HepG2 (cell line): ENCODE data around the gene PPP1R16B. TPM values are rescaled to one million over a fixed set of nuclear protein-coding genes. Genes with fewer than 3 reads are reported as not detected.

Source experiments
- ATAC-seq: fragments of 200-7000 bp; cut with Tn5 transposase; 3 replicates; pipeline ENCODE4 v1.9.1; 2020; ENCODE audit warnings: mild to moderate bottlenecking, moderate library complexity
- BruUV-seq: library from RNA; stranded (reverse); fragments of 400-500 nt; replicated peaks from 2 replicates; lab custom pipeline; 2021; lab: Mats Ljungman, UMichigan
- CTCF ChIA-PET: fragments of 300-600 bp; formaldehyde crosslinking; extraction: SDS; loops from one replicate; lab custom pipeline; 2021; ENCODE audit warnings: low total read pairs, inconsistent platforms, low intra/inter-chr PET ratio; lab: Yijun Ruan, JAX
- POLR2A ChIA-PET: fragments of 350-600 bp; sonication (Branson Sonifier 250); formaldehyde crosslinking; loops from one replicate; lab custom pipeline; 2020; ENCODE audit warnings: antibody characterized with exemption, inconsistent platforms; lab: Yijun Ruan, JAX
- DNase-seq: peaks from one replicate; pipeline ENCODE4 v3.0.0-alpha.2; 2015; ENCODE audit warnings: low spot score
- FAIRE-seq: peaks from 3 replicates; lab custom pipeline; 2011; peaks lifted over from hg19 to GRCh38; lab: Jason Lieb, UNC
- H2AFZ ChIP-seq: one replicate; pipeline ENCODE4 v1.6.1; 2011; ENCODE audit warnings: low read length, inconsistent platforms
- H3K27ac ChIP-seq: fragments of 300-600 bp; 3 replicates; pipeline ENCODE4 v1.8.0; 2011; ENCODE audit warnings: mixed run types, mild to moderate bottlenecking, mixed read lengths, low read length, inconsistent platforms; ENCODE audit not compliant: insufficient read depth; ENCODE audit errors: extremely low read length
- H3K27me3 ChIP-seq, 2 experiments: fragments of 200-600 bp in 1 of 2; 2 replicates in 1 of 2; 3 replicates in 1 of 2; pipeline versions ENCODE4 v1.6.0 to v1.8.0; 2011; ENCODE audit warnings: low read length in 2 of 2, mild to moderate bottlenecking in 2 of 2, moderate library complexity in 2 of 2, inconsistent platforms in 1 of 2; ENCODE audit not compliant: insufficient read depth in 2 of 2, control insufficient read depth in 1 of 2
- H3K36me3 ChIP-seq, 2 experiments: fragments of 200-600 bp in 1 of 2; replicated peaks in 1 of 2; 2 replicates in 1 of 2; 3 replicates in 1 of 2; pipeline versions ENCODE4 v1.5.1 to v1.8.0; 2011; ENCODE audit warnings: low read length in 2 of 2, inconsistent platforms in 1 of 2; ENCODE audit not compliant: insufficient read depth in 2 of 2, control insufficient read depth in 1 of 2
- H3K4me1 ChIP-seq: 2 replicates; pipeline ENCODE4 v1.5.1; 2012; ENCODE audit warnings: low read length, inconsistent platforms; ENCODE audit not compliant: insufficient read depth
- H3K4me2 ChIP-seq: 2 replicates; pipeline ENCODE4 v1.6.0; 2011; ENCODE audit warnings: low read depth, low read length, inconsistent platforms
- H3K4me3 ChIP-seq, 3 experiments: fragments of 200-600 bp in 1 of 3; sonication (generic), shearing (Covaris generic) in 1 of 3; replicated peaks in 1 of 3; 2 replicates each; pipeline ENCODE4 v1.5.1; 2011 to 2016; ENCODE audit warnings: low read length in 3 of 3, inconsistent platforms in 2 of 3, low read depth in 2 of 3, mild to moderate bottlenecking in 2 of 3, control low read depth in 1 of 3, mixed read lengths in 1 of 3; ENCODE audit not compliant: insufficient read depth in 1 of 3
- H3K79me2 ChIP-seq: one replicate; pipeline ENCODE4 v1.6.1; 2011; ENCODE audit warnings: low read length, inconsistent platforms; ENCODE audit not compliant: insufficient read depth
- H3K9ac ChIP-seq: 2 replicates; pipeline ENCODE4 v1.6.0; 2011; ENCODE audit warnings: mild to moderate bottlenecking, low read depth, low read length, inconsistent platforms; ENCODE audit not compliant: insufficient read depth
- H3K9me3 ChIP-seq: 2 replicates; pipeline ENCODE4 v1.5.1; 2012; ENCODE audit warnings: mild to moderate bottlenecking, low read length
- H4K20me1 ChIP-seq: 2 replicates; pipeline ENCODE4 v1.6.0; 2011; ENCODE audit warnings: inconsistent platforms, mild to moderate bottlenecking, low read length, moderate library complexity; ENCODE audit not compliant: insufficient read depth
- ATF7 ChIP-seq, 2 experiments: fragments of 450-650 bp in 1 of 2; sonication (generic) in 1 of 2; formaldehyde crosslinking in 1 of 2; IDR thresholded peaks; 2 replicates each; pipeline versions ENCODE4 v1.4.0 to v1.6.1; 2016 to 2020; ENCODE audit warnings: antibody characterized with exemption in 1 of 2, mild to moderate bottlenecking in 1 of 2, missing genetic modification reagents in 1 of 2
- CHD2 ChIP-seq: IDR thresholded peaks from 2 replicates; pipeline ENCODE4 v1.6.1; 2011; ENCODE audit warnings: low read depth, low read length, improper control_type of control experiment
- HOXA3 ChIP-seq: sonication (generic); formaldehyde crosslinking; IDR thresholded peaks from 2 replicates; pipeline ENCODE4 v1.5.0; 2020; ENCODE audit warnings: missing genetic modification reagents
- ZNF329 ChIP-seq: sonication (generic); formaldehyde crosslinking; IDR thresholded peaks from 2 replicates; pipeline ENCODE4 v1.9.0; 2021; ENCODE audit warnings: low read depth, mild to moderate bottlenecking, missing genetic modification reagents
- ZSCAN12 ChIP-seq: sonication (generic); formaldehyde crosslinking; IDR thresholded peaks from 2 replicates; pipeline ENCODE4 v1.9.0; 2021; ENCODE audit warnings: mild to moderate bottlenecking, missing genetic modification reagents
- WGBS: methylation state at CpG from one replicate; pipeline ENCODE4 v1.1.6; 2017; ENCODE audit warnings: low lambda C conversion rate; 5-methylcytosine and 5-hydroxymethylcytosine counted together
- in situ Hi-C: cut with HindIII; loops from 2 replicates; pipeline ENCODE4 v1.10.0; 2017; ENCODE audit warnings: low pct_unique_long_range_greater_than_20kb; ENCODE audit not compliant: extremely low pct_ligation_motif_present
- intact Hi-C: fragments of 100-400 bp; cut with micrococcal nuclease; formaldehyde crosslinking; loops from one replicate; pipeline ENCODE4 v1.10.0; 2022; ENCODE audit not compliant: unreplicated experiment
- polyA plus RNA-seq, 8 experiments: library from polyadenylated mRNA; depleted of rRNA in 3 of 8; stranded (reverse) in 7 of 8; unstranded in 1 of 8; fragments of >200 nt; fragmentation: Illumina TruSeq in 4 of 8; extraction: Trizol in 4 of 8; gene quantifications; 2 replicates each; pipeline versions ENCODE4 v1.2.1 to v1.2.3, GENCODE V29; 2011 to 2016; ENCODE audit warnings: low read depth in 4 of 8, missing spikeins in 1 of 8, mixed read lengths in 1 of 8; ENCODE audit not compliant: insufficient read depth in 1 of 8
- total RNA-seq, 5 experiments: library from RNA; depleted of rRNA; stranded (reverse); fragments of >200 nt; fragmentation: Illumina TruSeq; extraction: Trizol; gene quantifications; 2 replicates each; pipeline ENCODE4 v1.2.3, GENCODE V29; 2016; ENCODE audit warnings: low read depth in 1 of 5
- TF ChIP-seq, protein P1 (sequence below): sonication (generic); formaldehyde crosslinking; IDR thresholded peaks from 2 replicates; pipeline ENCODE4 v1.4.0; 2020; ENCODE audit warnings: mild to moderate bottlenecking, low read depth, missing genetic modification reagents
- TF ChIP-seq, protein P2 (sequence below): sonication (generic); formaldehyde crosslinking; IDR thresholded peaks from 2 replicates; pipeline ENCODE4 v1.4.0; 2020; ENCODE audit warnings: missing genetic modification reagents
- TF ChIP-seq, protein P3 (sequence below): IDR thresholded peaks from 2 replicates; pipeline ENCODE4 v1.4.0; 2020; ENCODE audit warnings: mild to moderate bottlenecking, missing genetic modification reagents
- TF ChIP-seq, protein P4 (sequence below): IDR thresholded peaks from 2 replicates; pipeline ENCODE4 v1.6.1; 2018; ENCODE audit warnings: missing genetic modification reagents

Gene PPP1R16B
- total and polyA plus RNA-seq, 2 of the 13 experiments (the other 11 are each of a cell fraction or from before 2014, with no cell fraction given): 0.02 to 0.11 TPM

DNA sequence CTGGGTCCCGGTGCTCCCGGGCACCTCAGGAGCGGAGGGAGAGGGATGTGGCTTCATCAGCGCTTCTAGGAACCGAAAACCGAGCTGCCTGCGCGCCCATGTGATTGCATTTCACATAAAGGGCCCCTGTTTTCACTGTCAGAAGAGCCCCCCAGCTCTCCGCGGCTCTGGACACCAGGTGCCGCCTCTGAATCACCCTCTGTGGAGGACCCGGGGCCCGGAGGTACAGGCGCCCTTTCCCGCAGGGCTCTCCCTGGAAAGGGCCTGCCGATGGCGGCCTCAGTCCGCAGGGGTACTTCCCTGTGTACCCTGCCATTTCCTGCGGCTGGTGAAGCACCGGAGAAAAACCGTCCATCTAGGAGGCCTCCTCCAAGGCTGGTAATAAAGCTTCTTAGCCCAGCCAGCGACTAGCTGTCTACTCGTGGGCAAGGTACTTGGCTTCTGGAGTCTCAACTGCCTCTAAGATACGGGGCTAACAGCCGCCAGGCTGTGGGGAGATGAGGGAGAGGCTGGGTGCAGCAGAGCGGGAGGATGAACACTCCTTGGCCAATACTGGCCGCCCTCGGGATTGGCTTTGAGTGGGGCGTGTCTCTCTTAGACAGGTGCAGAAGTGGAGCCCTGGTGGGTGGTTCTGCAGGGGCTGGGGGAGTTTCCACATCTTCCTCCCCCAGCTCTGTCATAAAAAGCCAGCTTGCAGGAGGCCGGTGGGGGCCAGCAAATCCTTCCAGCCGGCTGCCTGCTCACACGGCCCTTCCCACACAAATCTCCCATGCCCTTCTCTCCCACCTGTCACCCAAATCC is 1.6 kb downstream of the PPP1R16B start (continued):
- TF ChIP-seq, protein P1, sequence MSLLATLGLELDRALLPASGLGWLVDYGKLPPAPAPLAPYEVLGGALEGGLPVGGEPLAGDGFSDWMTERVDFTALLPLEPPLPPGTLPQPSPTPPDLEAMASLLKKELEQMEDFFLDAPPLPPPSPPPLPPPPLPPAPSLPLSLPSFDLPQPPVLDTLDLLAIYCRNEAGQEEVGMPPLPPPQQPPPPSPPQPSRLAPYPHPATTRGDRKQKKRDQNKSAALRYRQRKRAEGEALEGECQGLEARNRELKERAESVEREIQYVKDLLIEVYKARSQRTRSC (CRISPR knock-in tag): no peak
- TF ChIP-seq HOXA3 (CRISPR knock-in tag): no peak
- no peak for TF ChIP-seq CHD2
- no peak for TF ChIP-seq ZNF329
- TF ChIP-seq, protein P2, sequence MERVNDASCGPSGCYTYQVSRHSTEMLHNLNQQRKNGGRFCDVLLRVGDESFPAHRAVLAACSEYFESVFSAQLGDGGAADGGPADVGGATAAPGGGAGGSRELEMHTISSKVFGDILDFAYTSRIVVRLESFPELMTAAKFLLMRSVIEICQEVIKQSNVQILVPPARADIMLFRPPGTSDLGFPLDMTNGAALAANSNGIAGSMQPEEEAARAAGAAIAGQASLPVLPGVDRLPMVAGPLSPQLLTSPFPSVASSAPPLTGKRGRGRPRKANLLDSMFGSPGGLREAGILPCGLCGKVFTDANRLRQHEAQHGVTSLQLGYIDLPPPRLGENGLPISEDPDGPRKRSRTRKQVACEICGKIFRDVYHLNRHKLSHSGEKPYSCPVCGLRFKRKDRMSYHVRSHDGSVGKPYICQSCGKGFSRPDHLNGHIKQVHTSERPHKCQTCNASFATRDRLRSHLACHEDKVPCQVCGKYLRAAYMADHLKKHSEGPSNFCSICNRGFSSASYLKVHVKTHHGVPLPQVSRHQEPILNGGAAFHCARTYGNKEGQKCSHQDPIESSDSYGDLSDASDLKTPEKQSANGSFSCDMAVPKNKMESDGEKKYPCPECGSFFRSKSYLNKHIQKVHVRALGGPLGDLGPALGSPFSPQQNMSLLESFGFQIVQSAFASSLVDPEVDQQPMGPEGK: no peak

DNA sequence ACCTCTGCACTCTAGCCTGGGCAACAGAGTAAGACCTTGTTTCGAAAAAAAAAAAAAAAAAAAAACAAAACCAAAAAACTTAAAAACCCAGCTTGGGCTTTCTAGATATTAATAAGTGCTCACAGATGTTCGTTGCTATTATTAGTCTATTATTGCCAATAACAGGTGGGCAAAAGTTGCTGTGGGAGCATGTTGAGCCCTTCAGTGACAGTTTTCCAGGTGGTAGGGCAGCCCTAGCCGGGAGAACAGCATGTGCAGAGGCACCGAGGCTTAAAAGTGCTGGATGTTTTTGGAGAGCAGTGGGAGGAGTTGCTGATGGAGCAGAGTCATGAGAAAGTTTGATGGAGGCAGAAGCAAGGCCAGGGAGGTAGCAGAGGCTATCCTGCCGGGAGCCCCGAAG is 4.4 kb downstream of the PPP1R16B start:
- H2AFZ ChIP-seq: no peak overlapping the region
- H3K27me3 ChIP-seq: peaks cover 15 to 63% of the 10 kb centered on the region in 2 experiments
- no TSS peak for BruUV-seq
- in situ Hi-C loops: no loop called here
- no peak overlapping the region for H3K4me3 ChIP-seq
- H3K4me2 ChIP-seq: no peak overlapping the region
- 4% methylated on average over 6 of the region's 6 CpGs for WGBS
- DNase-seq (no peak), ATAC-seq (no peak), FAIRE-seq (no peak)
- no peaks in the 10 kb centered on the region for H4K20me1 ChIP-seq
- no peak overlapping the region for H3K9ac ChIP-seq
- no peaks in the 10 kb centered on the region for H3K9me3 ChIP-seq
- H3K27ac ChIP-seq: no peak overlapping the region
- H3K36me3 ChIP-seq: no peaks in the 10 kb centered on the region
- H3K4me1 ChIP-seq: peaks cover 20% of the 10 kb centered on the region
- intact Hi-C loops: no loop called here
- no peaks in the 10 kb centered on the region for H3K79me2 ChIP-seq
- ChIA-PET CTCF (no interaction called here), POLR2A (no interaction called here)
- TF ChIP-seq, protein P3, sequence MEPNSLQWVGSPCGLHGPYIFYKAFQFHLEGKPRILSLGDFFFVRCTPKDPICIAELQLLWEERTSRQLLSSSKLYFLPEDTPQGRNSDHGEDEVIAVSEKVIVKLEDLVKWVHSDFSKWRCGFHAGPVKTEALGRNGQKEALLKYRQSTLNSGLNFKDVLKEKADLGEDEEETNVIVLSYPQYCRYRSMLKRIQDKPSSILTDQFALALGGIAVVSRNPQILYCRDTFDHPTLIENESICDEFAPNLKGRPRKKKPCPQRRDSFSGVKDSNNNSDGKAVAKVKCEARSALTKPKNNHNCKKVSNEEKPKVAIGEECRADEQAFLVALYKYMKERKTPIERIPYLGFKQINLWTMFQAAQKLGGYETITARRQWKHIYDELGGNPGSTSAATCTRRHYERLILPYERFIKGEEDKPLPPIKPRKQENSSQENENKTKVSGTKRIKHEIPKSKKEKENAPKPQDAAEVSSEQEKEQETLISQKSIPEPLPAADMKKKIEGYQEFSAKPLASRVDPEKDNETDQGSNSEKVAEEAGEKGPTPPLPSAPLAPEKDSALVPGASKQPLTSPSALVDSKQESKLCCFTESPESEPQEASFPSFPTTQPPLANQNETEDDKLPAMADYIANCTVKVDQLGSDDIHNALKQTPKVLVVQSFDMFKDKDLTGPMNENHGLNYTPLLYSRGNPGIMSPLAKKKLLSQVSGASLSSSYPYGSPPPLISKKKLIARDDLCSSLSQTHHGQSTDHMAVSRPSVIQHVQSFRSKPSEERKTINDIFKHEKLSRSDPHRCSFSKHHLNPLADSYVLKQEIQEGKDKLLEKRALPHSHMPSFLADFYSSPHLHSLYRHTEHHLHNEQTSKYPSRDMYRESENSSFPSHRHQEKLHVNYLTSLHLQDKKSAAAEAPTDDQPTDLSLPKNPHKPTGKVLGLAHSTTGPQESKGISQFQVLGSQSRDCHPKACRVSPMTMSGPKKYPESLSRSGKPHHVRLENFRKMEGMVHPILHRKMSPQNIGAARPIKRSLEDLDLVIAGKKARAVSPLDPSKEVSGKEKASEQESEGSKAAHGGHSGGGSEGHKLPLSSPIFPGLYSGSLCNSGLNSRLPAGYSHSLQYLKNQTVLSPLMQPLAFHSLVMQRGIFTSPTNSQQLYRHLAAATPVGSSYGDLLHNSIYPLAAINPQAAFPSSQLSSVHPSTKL (CRISPR knock-in tag): no peak
- TF ChIP-seq, protein P4, sequence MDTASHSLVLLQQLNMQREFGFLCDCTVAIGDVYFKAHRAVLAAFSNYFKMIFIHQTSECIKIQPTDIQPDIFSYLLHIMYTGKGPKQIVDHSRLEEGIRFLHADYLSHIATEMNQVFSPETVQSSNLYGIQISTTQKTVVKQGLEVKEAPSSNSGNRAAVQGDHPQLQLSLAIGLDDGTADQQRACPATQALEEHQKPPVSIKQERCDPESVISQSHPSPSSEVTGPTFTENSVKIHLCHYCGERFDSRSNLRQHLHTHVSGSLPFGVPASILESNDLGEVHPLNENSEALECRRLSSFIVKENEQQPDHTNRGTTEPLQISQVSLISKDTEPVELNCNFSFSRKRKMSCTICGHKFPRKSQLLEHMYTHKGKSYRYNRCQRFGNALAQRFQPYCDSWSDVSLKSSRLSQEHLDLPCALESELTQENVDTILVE (CRISPR knock-in tag): no peak
- TF ChIP-seq ZSCAN12 (no peak), ATF7 (IDR thresholded peaks at IDR 0.05) (no peak), ATF7 (CRISPR knock-in tag; IDR thresholded peaks at IDR 0.05) (no peak)
